Measurements from ENCODE around the gene POC5. TPM values are rescaled to one million over a fixed set of nuclear protein-coding genes. Genes with fewer than 3 reads are reported as not detected.
"Not testable (repeated sequence)": the region's sequence is repeated elsewhere in the genome, so short reads cannot be mapped to it uniquely, and the experiment has no call there.

Gene POC5
- total RNA-seq, 1 donor from 2014 or later: 10.7 TPM

DNA sequence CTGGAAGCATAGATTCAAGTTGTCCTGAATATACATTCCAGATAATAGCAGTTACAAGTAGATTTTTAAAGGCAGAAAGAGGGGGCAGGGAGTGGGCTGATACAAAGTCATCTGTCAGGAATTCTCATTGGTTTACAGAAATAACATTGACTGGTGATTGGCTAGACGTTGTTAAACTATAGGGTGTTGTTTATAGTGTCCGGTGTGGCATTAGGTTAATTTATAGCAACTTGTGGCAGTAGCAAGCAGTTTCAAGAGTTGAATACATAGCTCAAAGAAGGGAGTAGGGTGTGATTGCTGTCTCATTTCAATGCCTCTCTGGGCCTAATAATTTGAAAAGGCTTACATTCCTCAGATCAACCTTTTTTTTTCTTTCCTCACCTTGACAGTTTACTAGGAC, 10.7 kb upstream of the POC5 start:
- DNase-seq (no peak), ATAC-seq (no peak)
- TF ChIP-seq, protein P1, sequence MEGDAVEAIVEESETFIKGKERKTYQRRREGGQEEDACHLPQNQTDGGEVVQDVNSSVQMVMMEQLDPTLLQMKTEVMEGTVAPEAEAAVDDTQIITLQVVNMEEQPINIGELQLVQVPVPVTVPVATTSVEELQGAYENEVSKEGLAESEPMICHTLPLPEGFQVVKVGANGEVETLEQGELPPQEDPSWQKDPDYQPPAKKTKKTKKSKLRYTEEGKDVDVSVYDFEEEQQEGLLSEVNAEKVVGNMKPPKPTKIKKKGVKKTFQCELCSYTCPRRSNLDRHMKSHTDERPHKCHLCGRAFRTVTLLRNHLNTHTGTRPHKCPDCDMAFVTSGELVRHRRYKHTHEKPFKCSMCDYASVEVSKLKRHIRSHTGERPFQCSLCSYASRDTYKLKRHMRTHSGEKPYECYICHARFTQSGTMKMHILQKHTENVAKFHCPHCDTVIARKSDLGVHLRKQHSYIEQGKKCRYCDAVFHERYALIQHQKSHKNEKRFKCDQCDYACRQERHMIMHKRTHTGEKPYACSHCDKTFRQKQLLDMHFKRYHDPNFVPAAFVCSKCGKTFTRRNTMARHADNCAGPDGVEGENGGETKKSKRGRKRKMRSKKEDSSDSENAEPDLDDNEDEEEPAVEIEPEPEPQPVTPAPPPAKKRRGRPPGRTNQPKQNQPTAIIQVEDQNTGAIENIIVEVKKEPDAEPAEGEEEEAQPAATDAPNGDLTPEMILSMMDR (IDR thresholded peaks at IDR 0.05): no peak

DNA sequence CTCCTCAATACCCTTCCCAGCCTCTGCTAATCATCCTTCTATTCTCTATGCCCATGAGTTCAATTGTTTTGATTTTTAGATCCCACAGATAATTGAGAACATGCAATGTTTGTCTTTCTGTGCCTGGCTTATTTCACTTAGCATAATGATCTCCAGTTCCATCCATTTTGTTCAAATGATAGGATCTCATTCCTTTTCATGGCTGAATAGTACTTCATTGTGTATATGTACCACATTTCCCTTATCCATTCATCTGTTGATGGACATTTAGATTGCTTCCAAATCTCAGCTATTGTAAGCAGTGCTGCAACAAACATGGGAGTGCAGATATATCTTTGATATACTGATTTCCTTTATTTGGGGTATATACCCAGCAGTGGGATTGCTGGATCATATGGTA, 9.0 kb upstream of the POC5 start:
- H3K36me3 ChIP-seq; H3K4me3 ChIP-seq; H3K9me3 ChIP-seq; H3K27ac ChIP-seq; DNase-seq; ATAC-seq; intact Hi-C loops (cut with DNase I); H3K27me3 ChIP-seq (ENCODE audit: low read depth); H3K4me1 ChIP-seq: not testable (repeated sequence)

More for the DNA sequence above, 10.7 kb upstream of the POC5 start:
- intact Hi-C loops (cut with DNase I): no loop called here
- H3K4me1 ChIP-seq: no peaks in the 10 kb centered on the region
- H3K27ac ChIP-seq: no peak overlapping the region
- H3K4me3 ChIP-seq: no peak overlapping the region
- H3K36me3 ChIP-seq: no peaks in the 10 kb centered on the region
- no peaks in the 10 kb centered on the region for H3K9me3 ChIP-seq
- no peaks in the 10 kb centered on the region for H3K27me3 ChIP-seq (ENCODE audit: low read depth)

DNA sequence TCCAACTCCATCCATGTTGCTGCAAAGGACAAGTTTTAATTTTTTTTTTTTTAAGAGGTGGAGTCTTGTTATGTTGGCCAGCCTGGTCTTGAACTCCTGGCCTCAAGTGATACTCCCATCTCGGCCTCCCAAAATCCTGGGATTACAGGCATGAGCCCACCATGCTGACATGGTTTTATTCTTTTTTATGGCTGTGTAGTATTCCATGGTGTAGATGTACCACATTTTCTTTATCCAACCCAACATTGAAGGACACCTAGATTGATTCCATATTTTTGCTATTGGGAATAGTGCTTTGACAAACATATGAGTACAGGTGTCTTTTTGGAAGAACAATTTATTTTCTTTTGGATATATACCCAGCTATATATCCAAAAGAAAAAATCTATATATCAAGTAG, 6.1 kb upstream of the POC5 start:
- TF ChIP-seq, protein P1 (IDR thresholded peaks at IDR 0.05): no peak
- no peak overlapping the region for H3K4me3 ChIP-seq
- no peaks in the 10 kb centered on the region for H3K27me3 ChIP-seq (ENCODE audit: low read depth)
- ATAC-seq (no peak), DNase-seq (no peak)
- no peaks in the 10 kb centered on the region for H3K4me1 ChIP-seq
- no peaks in the 10 kb centered on the region for H3K36me3 ChIP-seq
- no peaks in the 10 kb centered on the region for H3K9me3 ChIP-seq
- H3K27ac ChIP-seq: no peak overlapping the region
- intact Hi-C loops (cut with DNase I): no loop called here

DNA sequence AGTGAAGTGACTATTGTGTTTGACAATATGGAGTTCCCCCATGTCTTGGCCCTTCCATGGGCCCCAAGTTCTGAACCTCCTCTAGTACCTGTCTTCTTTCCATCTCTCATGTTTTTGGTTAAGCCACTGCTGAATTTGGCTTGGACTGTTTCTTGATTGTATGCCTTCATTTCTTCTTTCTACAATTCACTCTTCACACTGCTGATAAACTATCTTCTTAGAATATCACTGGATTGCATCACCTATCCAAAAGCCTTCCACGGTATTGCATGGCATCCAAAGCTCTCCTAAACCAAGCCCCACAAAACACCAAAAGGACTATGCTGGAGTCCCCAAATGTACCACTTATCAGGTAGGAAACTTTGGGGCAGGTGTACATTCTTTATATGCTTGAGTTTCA, 4.3 kb upstream of the POC5 start:
- no peak for DNase-seq
- no peaks in the 10 kb centered on the region for H3K9me3 ChIP-seq
- no peak for ATAC-seq
- peaks cover 2% of the 10 kb centered on the region for H3K4me1 ChIP-seq
- no peak overlapping the region for H3K4me3 ChIP-seq
- H3K27me3 ChIP-seq (ENCODE audit: low read depth): no peaks in the 10 kb centered on the region
- TF ChIP-seq, protein P1 (IDR thresholded peaks at IDR 0.05): no peak
- no peak overlapping the region for H3K27ac ChIP-seq
- no peaks in the 10 kb centered on the region for H3K36me3 ChIP-seq
- intact Hi-C loops (cut with DNase I): no loop called here

DNA sequence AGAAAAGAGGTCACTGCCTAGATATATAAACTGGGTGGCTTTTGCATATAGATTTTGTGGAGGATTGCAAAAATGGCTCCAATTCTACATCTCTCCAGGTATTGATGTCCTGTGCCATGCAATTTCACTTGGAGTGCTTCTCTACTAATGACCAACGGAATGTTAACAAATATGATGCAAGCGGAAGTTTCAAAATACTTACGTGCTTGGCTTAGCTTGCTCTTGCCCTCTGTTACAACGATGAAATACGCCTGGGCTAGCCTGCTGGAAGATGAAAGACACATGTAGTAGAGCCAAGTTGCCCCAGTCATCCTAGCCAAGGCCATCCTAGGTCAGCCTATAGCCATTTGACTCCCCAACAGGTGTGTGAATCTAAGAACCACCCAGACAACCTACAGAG, 3.6 kb upstream of the POC5 start:
- Histone ChIP-seq H3K4me3 (no peak overlapping the region), H3K36me3 (no peaks in the 10 kb centered on the region), H3K27me3 (ENCODE audit: low read depth) (no peaks in the 10 kb centered on the region), H3K9me3 (no peaks in the 10 kb centered on the region), H3K4me1 (peaks cover 9% of the 10 kb centered on the region), H3K27ac (no peak overlapping the region)
- DNase-seq (no peak), ATAC-seq (no peak)
- TF ChIP-seq, protein P1 (IDR thresholded peaks at IDR 0.05): no peak
- intact Hi-C loops (cut with DNase I): no loop called here

DNA sequence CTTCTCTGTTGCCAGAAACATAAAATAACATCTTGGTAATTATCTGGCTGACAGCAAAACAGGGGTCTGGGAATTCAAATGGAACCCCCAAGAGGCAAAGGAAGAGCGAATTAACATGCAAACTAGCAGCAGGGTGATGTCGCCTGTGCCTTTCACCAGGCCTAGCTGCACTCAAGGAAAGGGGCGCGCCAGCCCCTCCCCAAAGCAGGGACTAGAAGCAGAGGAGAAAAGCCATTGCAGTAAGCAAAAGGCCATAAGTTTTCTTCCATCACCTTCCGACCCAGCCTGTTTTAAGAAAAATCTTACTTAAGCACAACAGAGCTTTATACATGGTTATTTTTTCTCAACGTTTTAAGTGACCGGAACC, 539 bp downstream of the POC5 start:
- H3K4me3 ChIP-seq: peak overlapping the region; percentile 89
- no peaks in the 10 kb centered on the region for H3K27me3 ChIP-seq (ENCODE audit: low read depth)
- peaks cover 5% of the 10 kb centered on the region for H3K36me3 ChIP-seq
- ATAC-seq (peak in 1 of 2 donors; percentile 3), DNase-seq (peak; percentile 52)
- intact Hi-C loops (cut with DNase I): no loop called here
- peak overlapping the region; percentile 89 for H3K27ac ChIP-seq
- H3K4me1 ChIP-seq: peaks cover 11% of the 10 kb centered on the region
- TF ChIP-seq, protein P1 (IDR thresholded peaks at IDR 0.05): no peak
- no peaks in the 10 kb centered on the region for H3K9me3 ChIP-seq
